IPS-15b (cell line): ENCODE measurements around the gene AMBRA1.

ENCODE experiments used
- H3K27me3 ChIP-seq: one replicate; pipeline ENCODE4 v1.6.1; 2013; ENCODE audit warnings: low read length; ENCODE audit not compliant: control insufficient read depth, insufficient read depth
- H3K36me3 ChIP-seq: one replicate; pipeline ENCODE4 v1.6.1; 2013; ENCODE audit warnings: low read length; ENCODE audit not compliant: control insufficient read depth, insufficient read depth
- H3K4me1 ChIP-seq: one replicate; pipeline ENCODE4 v1.6.1; 2013; ENCODE audit warnings: mild to moderate bottlenecking, low read length; ENCODE audit not compliant: control insufficient read depth, insufficient read depth
- H3K4me3 ChIP-seq: one replicate; pipeline ENCODE4 v1.5.1; 2013; ENCODE audit warnings: low read depth, low read length
- H3K9ac ChIP-seq: one replicate; pipeline ENCODE4 v1.6.1; 2013; ENCODE audit warnings: low read depth, mild to moderate bottlenecking, low read length
- H3K9me3 ChIP-seq: one replicate; pipeline ENCODE4 v1.6.1; 2013; ENCODE audit warnings: mild to moderate bottlenecking, low read length; ENCODE audit not compliant: control insufficient read depth, insufficient read depth

The AMBRA1 gene

DNA sequence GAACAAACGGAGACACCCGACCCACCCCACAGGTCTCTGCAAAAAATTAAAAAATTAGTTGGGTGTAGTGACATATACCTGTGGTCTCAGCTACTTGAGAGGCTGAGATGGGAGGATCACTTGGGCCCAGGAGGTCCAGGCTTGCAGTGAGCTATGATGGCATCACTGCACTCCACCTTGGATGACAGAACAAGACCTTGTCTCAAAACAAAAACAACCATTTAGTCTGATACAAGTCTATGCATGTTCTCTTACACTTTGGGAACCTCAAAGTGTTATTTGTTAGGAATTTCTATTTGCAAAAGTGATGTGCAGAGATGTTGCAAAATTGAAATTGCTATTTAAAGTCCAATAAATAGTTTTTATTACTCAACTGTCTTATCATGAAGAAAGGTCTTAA is 37.9 kb upstream of the AMBRA1 start:
- H3K36me3 ChIP-seq: no peaks in the 10 kb centered on the region
- no peaks in the 10 kb centered on the region for H3K27me3 ChIP-seq
- H3K4me1 ChIP-seq: no peaks in the 10 kb centered on the region
- H3K4me3 ChIP-seq: no peak overlapping the region
- H3K9ac ChIP-seq: no peak overlapping the region
- H3K9me3 ChIP-seq: no peaks in the 10 kb centered on the region

DNA sequence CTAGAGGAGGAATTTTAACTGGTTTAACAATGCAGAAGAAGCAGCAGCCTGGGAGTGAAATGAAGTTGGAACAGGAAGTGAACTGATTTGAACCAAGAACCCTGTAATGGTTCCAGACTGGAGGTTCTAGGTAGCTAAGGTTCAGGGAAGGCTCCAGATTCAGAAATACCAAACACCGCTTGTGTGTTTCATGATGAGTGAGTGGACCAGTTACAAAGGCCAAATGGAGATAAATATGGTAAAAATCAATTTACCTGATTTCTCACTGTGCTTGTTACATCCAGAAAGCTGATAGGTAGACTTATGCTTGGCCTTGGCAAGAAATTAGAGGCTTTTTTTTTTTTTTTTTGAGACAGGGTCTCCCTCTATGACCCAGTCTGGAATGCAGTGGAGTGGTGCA is 36.4 kb upstream of the AMBRA1 start:
- Histone ChIP-seq H3K27me3 (no peaks in the 10 kb centered on the region), H3K9ac (no peak overlapping the region), H3K4me3 (no peak overlapping the region), H3K9me3 (no peaks in the 10 kb centered on the region), H3K36me3 (no peaks in the 10 kb centered on the region), H3K4me1 (no peaks in the 10 kb centered on the region)

- Histone ChIP-seq H3K4me3 (no peak overlapping the region), H3K9ac (no peak overlapping the region), H3K27me3 (no peaks in the 10 kb centered on the region), H3K9me3 (no peaks in the 10 kb centered on the region), H3K4me1 (no peaks in the 10 kb centered on the region), H3K36me3 (no peaks in the 10 kb centered on the region)
Measured at GRCh38 chr11:46628961-46629360, 35.1 kb upstream of the AMBRA1 start.

- no peak overlapping the region for H3K9ac ChIP-seq
- no peaks in the 10 kb centered on the region for H3K27me3 ChIP-seq
- H3K36me3 ChIP-seq: no peaks in the 10 kb centered on the region
- H3K9me3 ChIP-seq: no peaks in the 10 kb centered on the region
- H3K4me3 ChIP-seq: no peak overlapping the region
- H3K4me1 ChIP-seq: no peaks in the 10 kb centered on the region
Measured at GRCh38 chr11:46625406-46625805, 31.6 kb upstream of the AMBRA1 start.

GRCh38 chr11:46618837-46619236 is 25.0 kb upstream of the AMBRA1 start:
- H3K36me3 ChIP-seq: no peaks in the 10 kb centered on the region
- no peak overlapping the region for H3K4me3 ChIP-seq
- H3K9ac ChIP-seq: no peak overlapping the region
- no peaks in the 10 kb centered on the region for H3K9me3 ChIP-seq
- peaks cover 4% of the 10 kb centered on the region for H3K4me1 ChIP-seq
- no peaks in the 10 kb centered on the region for H3K27me3 ChIP-seq

DNA sequence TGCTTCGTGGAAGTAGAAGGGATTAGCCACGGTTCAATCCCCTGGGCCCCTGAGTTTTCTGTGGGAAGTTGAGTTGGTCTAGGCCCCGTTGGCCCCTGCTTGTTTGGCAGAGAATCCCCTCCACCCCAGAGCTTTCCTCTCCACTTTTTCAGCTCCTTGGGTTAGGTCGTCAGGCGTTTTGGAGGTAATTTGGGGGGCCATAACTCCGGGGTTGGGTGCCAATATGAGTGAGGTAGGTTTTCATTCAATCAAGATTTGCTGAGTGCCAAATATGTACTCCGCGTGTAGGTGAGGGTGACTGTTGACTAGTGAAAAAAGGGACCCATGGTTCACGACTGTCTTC is 24.1 kb upstream of the AMBRA1 start:
- peaks cover 4% of the 10 kb centered on the region for H3K4me1 ChIP-seq
- H3K27me3 ChIP-seq: no peaks in the 10 kb centered on the region
- H3K4me3 ChIP-seq: peak overlapping the region; percentile 100
- no peaks in the 10 kb centered on the region for H3K36me3 ChIP-seq
- H3K9ac ChIP-seq: peak overlapping the region; percentile 99
- H3K9me3 ChIP-seq: no peaks in the 10 kb centered on the region

DNA sequence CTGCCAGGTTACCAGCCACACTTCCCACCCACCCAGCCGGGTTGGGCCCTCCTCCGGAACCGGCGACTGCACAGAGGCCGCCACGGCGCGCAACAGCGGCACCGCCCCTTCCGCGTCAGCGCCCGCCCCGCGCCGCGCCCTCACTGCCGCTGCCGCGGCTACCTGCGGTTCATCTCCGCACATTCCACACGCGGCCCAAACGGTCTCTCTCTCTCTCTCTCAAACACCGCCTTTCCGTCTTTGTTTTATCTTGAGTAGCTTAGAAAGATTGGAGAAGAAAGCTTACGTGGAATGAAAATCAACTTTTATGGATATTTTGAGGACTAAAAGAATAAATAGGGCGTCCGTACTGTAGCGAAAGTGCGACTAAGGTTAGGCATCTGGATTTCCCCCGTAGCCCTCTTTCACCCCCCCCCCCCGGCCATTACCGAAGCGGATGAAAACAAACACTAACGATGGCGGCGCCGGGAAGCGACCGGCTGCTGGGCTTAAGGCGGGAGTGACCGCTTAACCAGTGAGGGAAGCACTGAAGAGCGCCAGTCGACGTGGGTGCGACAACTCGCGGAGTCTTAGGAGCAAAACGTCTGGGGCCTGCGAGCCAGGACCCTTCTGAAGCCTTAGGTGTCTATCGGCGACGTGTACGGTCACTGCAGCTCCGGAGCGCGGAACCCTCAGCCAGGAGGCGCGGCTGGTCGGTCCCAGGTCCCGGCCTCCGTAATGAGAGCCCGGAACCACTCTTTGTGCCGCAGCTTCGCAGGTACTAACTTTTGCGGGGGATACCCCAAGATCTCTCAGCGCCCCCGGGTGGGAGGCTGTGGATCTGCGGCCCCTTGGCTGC is 23.5 kb upstream of the AMBRA1 start, which contains the start of the genes ATG13 and HARBI1:
Gene ATG13, plus strand, starts transcription at position 420 of the 838 bp plus-strand sequence. CDS start 26,739 bp downstream, outside the sequence.
Gene HARBI1, minus strand, starts transcription at position 94 of the 838 bp plus-strand sequence. CDS start 990 bp downstream, outside the sequence.
- H3K4me1 ChIP-seq: peaks cover 4% of the 10 kb centered on the region
- peak within 1 kb of the TSS; percentile 99 for H3K9ac ChIP-seq
- H3K9me3 ChIP-seq: no peaks in the 10 kb centered on the region
- no peaks in the 10 kb centered on the region for H3K36me3 ChIP-seq
- peak within 1 kb of the TSS; percentile 100 for H3K4me3 ChIP-seq
- no peaks in the 10 kb centered on the region for H3K27me3 ChIP-seq

DNA sequence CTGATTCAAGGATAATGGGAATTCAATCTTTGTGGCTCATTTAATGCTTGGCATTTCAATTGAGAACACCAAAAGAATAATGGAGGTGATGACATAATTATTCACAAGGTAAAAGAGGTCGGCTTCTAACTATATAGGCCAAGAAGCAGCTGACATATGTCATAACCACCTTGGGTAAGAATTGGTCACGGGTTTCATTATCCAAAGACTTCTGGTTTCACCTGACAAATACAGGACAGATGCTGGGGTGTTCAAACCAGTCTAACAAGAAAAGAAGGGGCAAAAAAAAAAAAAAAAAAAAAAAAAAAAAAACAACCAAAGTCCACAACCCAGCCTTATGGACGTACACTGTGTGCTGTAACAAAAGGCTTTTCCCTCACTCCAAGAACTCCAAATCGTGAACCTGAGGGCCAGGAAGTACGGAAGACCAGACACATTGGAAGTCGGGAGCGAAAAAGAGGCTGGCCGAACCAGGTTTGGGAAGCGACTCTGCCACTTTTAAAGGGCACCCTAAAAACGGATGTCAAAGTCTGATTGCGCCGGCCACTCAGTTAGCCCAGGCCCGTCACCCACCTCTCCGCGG is 22.8 kb upstream of the AMBRA1 start:
- Histone ChIP-seq H3K36me3 (no peaks in the 10 kb centered on the region), H3K9ac (peak overlapping the region; percentile 99), H3K9me3 (no peaks in the 10 kb centered on the region), H3K27me3 (no peaks in the 10 kb centered on the region), H3K4me3 (peak overlapping the region; percentile 100), H3K4me1 (peaks cover 4% of the 10 kb centered on the region)

DNA sequence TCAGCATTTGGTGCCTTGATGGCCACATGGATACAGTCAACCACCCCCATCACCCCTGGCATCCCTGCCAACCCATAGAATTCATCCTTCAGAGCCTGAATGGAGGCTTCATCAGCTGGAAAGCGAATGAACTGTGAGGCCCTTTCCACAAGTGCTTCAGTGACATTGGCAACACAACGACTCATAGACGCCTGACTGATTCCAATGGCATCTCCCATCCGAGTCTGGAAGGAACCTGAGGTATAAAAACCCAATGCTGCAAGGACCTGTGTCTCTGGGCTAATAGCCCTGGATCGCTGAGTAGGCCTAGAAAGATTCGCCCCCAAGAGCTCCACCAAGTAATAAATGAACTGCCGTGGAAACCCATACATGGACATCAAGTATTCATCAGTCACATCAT is 21.9 kb upstream of the AMBRA1 start:
- Histone ChIP-seq H3K4me1 (peaks cover 4% of the 10 kb centered on the region), H3K36me3 (no peaks in the 10 kb centered on the region), H3K4me3 (no peak overlapping the region), H3K9ac (no peak overlapping the region), H3K9me3 (no peaks in the 10 kb centered on the region), H3K27me3 (no peaks in the 10 kb centered on the region)

DNA sequence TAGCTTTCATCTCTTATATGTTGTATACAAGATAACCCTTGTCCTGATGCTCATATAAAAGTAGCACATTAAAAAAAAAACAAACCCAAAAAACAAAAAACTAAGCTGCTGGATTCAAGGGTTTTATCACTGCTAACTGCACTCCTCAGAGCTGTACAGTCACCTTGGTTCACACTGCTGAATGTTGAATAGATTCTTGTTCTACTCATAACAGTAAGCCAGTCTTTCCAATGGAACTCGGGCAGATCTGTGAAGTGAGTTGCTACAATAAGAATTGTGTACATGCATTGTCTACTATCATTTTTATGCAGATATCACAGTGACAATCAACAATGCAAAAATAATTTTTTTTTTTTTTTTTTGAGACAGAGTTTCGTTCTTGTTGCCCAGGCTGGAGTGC is 18.5 kb upstream of the AMBRA1 start:
- no peak overlapping the region for H3K4me3 ChIP-seq
- H3K4me1 ChIP-seq: peaks cover 4% of the 10 kb centered on the region
- no peak overlapping the region for H3K9ac ChIP-seq
- H3K36me3 ChIP-seq: no peaks in the 10 kb centered on the region
- H3K27me3 ChIP-seq: no peaks in the 10 kb centered on the region
- H3K9me3 ChIP-seq: no peaks in the 10 kb centered on the region

- no peaks in the 10 kb centered on the region for H3K9me3 ChIP-seq
- peaks cover 4% of the 10 kb centered on the region for H3K4me1 ChIP-seq
- no peak overlapping the region for H3K9ac ChIP-seq
- H3K27me3 ChIP-seq: no peaks in the 10 kb centered on the region
- no peaks in the 10 kb centered on the region for H3K36me3 ChIP-seq
- H3K4me3 ChIP-seq: no peak overlapping the region
Measured at GRCh38 chr11:46611526-46612304, 17.9 kb upstream of the AMBRA1 start.
